CD4-positive, alpha-beta T cell treated with Interleukin-12 subunit alpha and Interleukin-12 subunit beta, for 1 hour (primary cell): ENCODE results near the gene POLA1.

ENCODE experiments used
- DNase-seq: peaks from one replicate; pipeline ENCODE4 v3.0.0-alpha.2; 2020

POLA1 gene

GRCh38 chrX:24877854-24878650 lies 184.3 kb downstream of the POLA1 start:
- DNase-seq: no peak

GRCh38 chrX:24879679-24880078 lies 186.0 kb downstream of the POLA1 start:
- no peak for DNase-seq

GRCh38 chrX:24886916-24887315 lies 193.2 kb downstream of the POLA1 start:
- DNase-seq: no peak

GRCh38 chrX:24890677-24891076 lies 197.0 kb downstream of the POLA1 start:
- DNase-seq: no peak

- no peak for DNase-seq
These were observed 205.7 kb downstream of the POLA1 start for GRCh38 chrX:24899391-24899790.

GRCh38 chrX:24900234-24900633 lies 206.5 kb downstream of the POLA1 start:
- no peak for DNase-seq

- DNase-seq: no peak
These were observed 209.1 kb downstream of the POLA1 start for GRCh38 chrX:24902806-24903205.

GRCh38 chrX:24918715-24919114 lies 225.0 kb downstream of the POLA1 start:
- no peak for DNase-seq

- no peak for DNase-seq
These were observed 227.1 kb downstream of the POLA1 start for GRCh38 chrX:24920769-24921168.

GRCh38 chrX:24925430-24925829 lies 231.7 kb downstream of the POLA1 start:
- DNase-seq: no peak

GRCh38 chrX:24927372-24927771 lies 233.7 kb downstream of the POLA1 start:
- no peak for DNase-seq

- DNase-seq: no peak
These were observed 234.4 kb downstream of the POLA1 start for GRCh38 chrX:24928114-24928513.

GRCh38 chrX:24934279-24934678 lies 240.6 kb downstream of the POLA1 start:
- no peak for DNase-seq

- DNase-seq: no peak
These were observed 251.3 kb downstream of the POLA1 start for GRCh38 chrX:24945009-24945408.

GRCh38 chrX:24946369-24946768 lies 252.7 kb downstream of the POLA1 start:
- no peak for DNase-seq

- no peak for DNase-seq
These were observed 261.0 kb downstream of the POLA1 start for GRCh38 chrX:24954732-24955131.

GRCh38 chrX:24955372-24955930 lies 261.7 kb downstream of the POLA1 start:
- DNase-seq: no peak

GRCh38 chrX:24956828-24957227 lies 263.1 kb downstream of the POLA1 start:
- no peak for DNase-seq

- no peak for DNase-seq
These were observed 268.1 kb downstream of the POLA1 start for GRCh38 chrX:24961809-24962208.

GRCh38 chrX:24963823-24964222 lies 270.1 kb downstream of the POLA1 start:
- DNase-seq: no peak

GRCh38 chrX:24965372-24965771 lies 271.7 kb downstream of the POLA1 start:
- no peak for DNase-seq

GRCh38 chrX:24969812-24970211 lies 276.1 kb downstream of the POLA1 start:
- no peak for DNase-seq

GRCh38 chrX:24979081-24979480 lies 285.4 kb downstream of the POLA1 start:
- DNase-seq: no peak

GRCh38 chrX:24981030-24981429 lies 287.3 kb downstream of the POLA1 start:
- no peak for DNase-seq
